CD4-positive, alpha-beta T cell treated with Interleukin-17A for 4 hours (primary cell): Measurements from ENCODE around the gene CKAP2L.

ENCODE experiments used
- DNase-seq: peaks from one replicate; pipeline ENCODE4 v3.0.0-alpha.2; 2020; ENCODE audit warnings: mixed read lengths

The CKAP2L gene

GRCh38 chr2:112705575-112705974, 58.8 kb downstream of the CKAP2L start:
- DNase-seq: no peak

GRCh38 chr2:112703684-112704083, 60.7 kb downstream of the CKAP2L start:
- DNase-seq: no peak

GRCh38 chr2:112701052-112701451, 63.4 kb downstream of the CKAP2L start:
- no peak for DNase-seq

GRCh38 chr2:112699984-112700667, 64.3 kb downstream of the CKAP2L start:
- DNase-seq: no peak

- no peak for DNase-seq
These were observed 65.4 kb downstream of the CKAP2L start for GRCh38 chr2:112698834-112699515.

- DNase-seq: no peak
These were observed 70.2 kb downstream of the CKAP2L start for GRCh38 chr2:112694182-112694581.

GRCh38 chr2:112693596-112693995, 70.8 kb downstream of the CKAP2L start:
- no peak for DNase-seq

GRCh38 chr2:112692918-112693317, 71.5 kb downstream of the CKAP2L start:
- DNase-seq: no peak

- peak; percentile 69 for DNase-seq
These were observed 71.9 kb downstream of the CKAP2L start for GRCh38 chr2:112692495-112692911.

- DNase-seq: no peak
These were observed 72.5 kb downstream of the CKAP2L start for GRCh38 chr2:112691881-112692281.

- peak; percentile 79 for DNase-seq
These were observed 73.5 kb downstream of the CKAP2L start for GRCh38 chr2:112690853-112691401.

- DNase-seq: no peak
These were observed 76.1 kb downstream of the CKAP2L start for GRCh38 chr2:112688086-112688880.

GRCh38 chr2:112687522-112687921, 76.9 kb downstream of the CKAP2L start:
- DNase-seq: no peak
